Measurements from ENCODE around the gene MTSS2. TPM values are rescaled to one million over a fixed set of nuclear protein-coding genes. Genes with fewer than 3 reads are reported as not detected.

MTSS2 gene, protein sequence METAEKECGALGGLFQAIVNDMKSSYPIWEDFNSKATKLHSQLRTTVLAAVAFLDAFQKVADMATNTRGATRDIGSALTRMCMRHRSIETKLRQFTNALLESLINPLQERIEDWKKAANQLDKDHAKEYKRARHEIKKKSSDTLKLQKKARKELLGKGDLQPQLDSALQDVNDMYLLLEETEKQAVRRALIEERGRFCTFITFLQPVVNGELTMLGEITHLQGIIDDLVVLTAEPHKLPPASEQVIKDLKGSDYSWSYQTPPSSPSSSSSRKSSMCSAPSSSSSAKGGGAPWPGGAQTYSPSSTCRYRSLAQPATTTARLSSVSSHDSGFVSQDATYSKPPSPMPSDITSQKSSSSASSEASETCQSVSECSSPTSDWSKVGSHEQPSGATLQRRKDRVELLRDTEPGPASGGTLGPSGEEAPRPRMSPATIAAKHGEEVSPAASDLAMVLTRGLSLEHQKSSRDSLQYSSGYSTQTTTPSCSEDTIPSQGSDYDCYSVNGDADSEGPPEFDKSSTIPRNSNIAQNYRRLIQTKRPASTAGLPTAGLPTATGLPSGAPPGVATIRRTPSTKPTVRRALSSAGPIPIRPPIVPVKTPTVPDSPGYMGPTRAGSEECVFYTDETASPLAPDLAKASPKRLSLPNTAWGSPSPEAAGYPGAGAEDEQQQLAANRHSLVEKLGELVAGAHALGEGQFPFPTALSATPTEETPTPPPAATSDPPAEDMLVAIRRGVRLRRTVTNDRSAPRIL
- total RNA-seq = 10 to 100 TPM; 19.3 to 70.1 (median 32.4) TPM

DNA sequence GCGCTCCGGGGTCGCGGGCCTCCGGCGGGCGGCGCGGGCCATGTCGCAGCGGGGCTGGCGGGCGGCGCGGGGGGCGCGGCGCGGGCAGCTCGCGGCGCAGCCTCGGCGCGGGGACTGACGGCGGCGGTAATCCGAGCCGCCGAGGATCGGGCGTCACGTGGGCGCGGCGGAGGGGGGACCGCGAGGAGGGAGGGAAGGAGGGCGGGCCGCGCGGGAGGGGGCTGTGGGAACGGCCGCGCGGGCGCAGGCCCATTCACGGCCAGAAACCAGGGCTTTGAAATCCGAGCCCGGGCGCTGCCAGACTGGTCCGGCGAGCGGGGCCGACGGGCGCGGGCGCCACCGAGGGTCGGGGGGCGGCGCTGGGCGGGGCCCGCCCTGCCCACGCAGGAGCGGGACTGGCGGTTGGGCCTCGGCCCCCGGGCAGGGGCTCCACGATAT is at the start of gene MTSS2:
MTSS2 (minus strand) TSS at position 116 of the 438 bp plus-strand sequence. CDS start 262 bp downstream, outside the sequence.
- TF ChIP-seq CTCF (IDR thresholded peaks at IDR 0.05) = no peak
- ATAC-seq (ENCODE audit: low FRiP score) (peak; percentile 68), DNase-seq (ENCODE audit: low spot score) (peak; percentile 52)

DNA sequence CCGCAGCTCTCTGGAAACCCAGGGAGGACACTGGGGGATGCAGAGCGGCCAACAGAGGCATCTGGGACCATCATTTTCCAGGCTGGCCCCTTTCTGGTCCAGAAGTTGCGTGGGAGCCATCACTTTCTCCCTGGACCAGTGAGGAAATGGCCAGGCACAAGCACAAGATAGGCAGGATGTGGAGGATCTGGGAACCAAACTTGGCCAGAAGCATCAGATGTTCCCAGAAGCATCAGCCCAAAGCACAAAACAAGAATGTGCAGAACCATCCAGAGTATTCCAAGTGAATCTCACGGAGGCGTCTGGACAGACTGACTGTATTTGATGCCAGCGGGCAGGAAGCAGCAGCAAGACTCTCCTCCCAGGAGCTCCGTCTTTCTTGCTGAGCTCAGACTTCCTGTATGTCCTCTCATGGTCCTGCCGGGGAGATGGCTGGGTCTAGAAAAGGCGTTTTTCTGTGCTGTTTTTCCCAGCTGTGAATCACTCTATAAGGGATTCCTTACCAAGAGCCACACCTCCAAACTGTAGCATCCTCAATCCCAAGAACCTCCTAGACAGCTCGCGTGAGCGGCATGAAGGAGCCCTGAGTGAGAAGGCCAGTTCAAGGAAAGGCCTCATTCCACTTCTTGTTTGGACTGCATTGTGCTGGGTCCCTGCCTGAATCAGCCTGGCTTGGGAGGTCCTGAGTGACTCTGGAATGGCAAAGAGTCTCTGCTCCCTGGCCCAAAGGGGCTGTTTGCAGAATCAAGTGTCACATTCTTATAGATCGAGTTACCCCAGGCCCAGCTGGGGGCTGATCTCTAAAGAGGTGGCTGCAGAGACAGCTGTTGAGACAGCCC is 49.5 kb upstream of the MTSS2 start:
- ATAC-seq (ENCODE audit: low FRiP score) = no peak
- TF ChIP-seq CTCF (IDR thresholded peaks at IDR 0.05) = no peak
- DNase-seq (ENCODE audit: low spot score) = no peak

DNA sequence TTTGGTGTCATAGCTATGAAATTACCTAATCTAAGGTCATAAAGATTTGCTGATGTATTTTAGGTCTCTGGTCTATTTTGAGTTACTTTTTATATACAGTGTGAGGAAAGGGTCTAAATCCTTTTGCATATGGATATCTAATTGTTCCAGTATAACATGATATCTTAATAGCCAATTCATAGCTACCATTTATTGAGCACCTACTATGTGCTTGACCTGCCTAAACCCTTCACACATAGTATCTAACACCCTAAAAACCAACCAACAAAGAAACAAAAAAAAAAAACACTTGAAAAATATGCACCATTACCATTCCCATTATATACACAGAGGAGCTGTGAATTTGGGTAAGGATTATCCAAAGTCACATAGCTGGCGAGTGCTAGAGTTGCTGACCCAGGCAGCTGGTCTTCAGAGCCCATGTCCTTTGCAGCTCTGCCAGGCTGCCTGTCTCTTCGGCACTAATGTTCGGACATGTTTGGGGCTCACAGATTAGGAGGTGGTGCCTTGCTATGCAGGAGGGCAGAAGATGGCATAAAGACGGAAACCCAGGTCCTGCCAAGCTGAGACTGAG is 48.8 kb upstream of the MTSS2 start:
- no peak for DNase-seq (ENCODE audit: low spot score)
- TF ChIP-seq CTCF (IDR thresholded peaks at IDR 0.05) = no peak
- ATAC-seq (ENCODE audit: low FRiP score) = no peak

GRCh38 chr16:70730944-70731343 is 45.1 kb upstream of the MTSS2 start:
- no peak for DNase-seq (ENCODE audit: low spot score)
- TF ChIP-seq CTCF (IDR thresholded peaks at IDR 0.05) = no peak
- no peak for ATAC-seq (ENCODE audit: low FRiP score)

- no peak for DNase-seq (ENCODE audit: low spot score)
- ATAC-seq (ENCODE audit: low FRiP score) = no peak
- no peak for TF ChIP-seq CTCF (IDR thresholded peaks at IDR 0.05)
These were observed 44.2 kb upstream of the MTSS2 start for GRCh38 chr16:70730031-70730430.

- DNase-seq (ENCODE audit: low spot score) (no peak), ATAC-seq (ENCODE audit: low FRiP score) (no peak)
- no peak for TF ChIP-seq CTCF (IDR thresholded peaks at IDR 0.05)
These were observed 43.4 kb upstream of the MTSS2 start for GRCh38 chr16:70729292-70729691.

Data from omental fat pad (tissue), 4 donors.